Measurements from ENCODE around the gene OCSTAMP.

DNA sequence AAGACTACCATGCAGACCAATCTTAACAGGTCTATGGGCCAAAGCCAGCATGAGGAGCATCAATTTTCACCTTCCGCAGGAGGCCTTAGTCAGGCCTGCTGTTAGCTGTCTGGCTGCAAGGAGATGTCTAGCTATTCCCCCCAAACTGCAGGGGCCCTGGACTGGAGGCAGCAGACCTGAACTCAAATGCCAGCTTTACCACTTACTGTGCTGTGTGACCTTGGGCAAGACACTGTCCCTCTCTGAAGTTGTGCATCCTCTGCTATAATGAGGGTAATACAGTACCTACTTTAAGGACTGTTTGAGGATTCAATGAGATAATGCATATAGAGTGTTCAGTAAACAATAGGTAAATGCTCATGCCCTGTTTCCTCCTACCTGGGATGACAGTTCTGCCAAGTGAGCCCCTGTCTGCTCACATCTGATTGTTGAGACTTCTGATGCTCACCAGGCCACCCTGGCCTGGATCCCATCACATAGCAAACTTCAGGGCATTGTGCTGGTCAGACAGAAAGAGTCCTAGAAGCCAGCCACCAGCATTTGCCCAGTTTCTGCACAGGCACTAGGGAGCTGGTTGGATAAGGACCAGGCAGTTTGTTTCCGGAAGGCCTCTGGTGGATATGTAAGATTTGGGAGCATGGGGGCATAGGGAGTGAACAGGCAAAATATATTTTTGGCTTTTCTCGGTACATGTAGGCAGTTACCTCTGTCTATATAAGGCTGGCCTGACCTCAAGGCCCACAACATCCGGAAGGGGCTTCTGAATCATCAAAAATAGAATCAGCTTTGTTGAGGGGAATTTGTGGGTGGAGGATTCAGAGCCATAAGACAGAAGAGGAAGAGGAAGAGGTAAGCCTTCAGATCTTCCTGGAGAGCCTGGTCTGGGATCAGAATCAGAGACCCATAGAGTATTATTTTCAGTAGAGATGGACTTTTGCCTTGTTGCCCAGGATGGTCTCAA, 2.3 kb upstream of the OCSTAMP start:
- TF ChIP-seq GATA3 (IDR thresholded peaks at IDR 0.05; ENCODE audit: low read depth, low read length), result no peak
- TF ChIP-seq GATA2 (IDR thresholded peaks at IDR 0.05; ENCODE audit: low read depth, low read length), result no peak

Measured in SH-SY5Y (cell line).